Stimulated activated CD4-positive, alpha-beta T cell treated with anti-CD3 and anti-CD28 coated beads, TNF-alpha, amount 100 ng/mL, for 4 hours (primary cell): ENCODE measurements around the gene CLSTN3.

Source experiments
- DNase-seq, 3 experiments: peaks; one replicate each; pipeline ENCODE4 v3.0.0-alpha.2; 2020; ENCODE audit warnings: low read depth in 3 of 3

CLSTN3 gene

GRCh38 chr12:7125632-7126227, 4.4 kb upstream of the CLSTN3 start:
- no peak for DNase-seq

- DNase-seq: no peak
These were observed 2.1 kb upstream of the CLSTN3 start for GRCh38 chr12:7127916-7128626.

GRCh38 chr12:7128681-7129286, 1.4 kb upstream of the CLSTN3 start, which contains the start of gene RBP5:
TSS of gene RBP5 (minus strand) at chr12:7128889. CDS start at chr12:7128775, 114 bp downstream.
- no peak for DNase-seq

- DNase-seq: no peak
These were observed 792 bp upstream of the CLSTN3 start for GRCh38 chr12:7129287-7129871.

GRCh38 chr12:7130701-7131501, 730 bp downstream of the CLSTN3 start:
- DNase-seq: peak in 1 of 3 experiments; percentile 14

- DNase-seq: no peak
These were observed 1.3 kb downstream of the CLSTN3 start for GRCh38 chr12:7131502-7131866.

- no peak for DNase-seq
These were observed 4.4 kb downstream of the CLSTN3 start for GRCh38 chr12:7134396-7135166.

- no peak for DNase-seq
These were observed 5.9 kb downstream of the CLSTN3 start for GRCh38 chr12:7136071-7136470.

GRCh38 chr12:7136676-7137075, 6.5 kb downstream of the CLSTN3 start:
- no peak for DNase-seq

- DNase-seq: no peak
These were observed 7.7 kb downstream of the CLSTN3 start for GRCh38 chr12:7137908-7138307.

- no peak for DNase-seq
These were observed 9.0 kb downstream of the CLSTN3 start for GRCh38 chr12:7139200-7139599.

- no peak for DNase-seq
These were observed 11.3 kb downstream of the CLSTN3 start for GRCh38 chr12:7141351-7142005.

- DNase-seq: peak; percentile 30 to 35 (median 34)
These were observed 12.0 kb downstream of the CLSTN3 start for GRCh38 chr12:7142056-7142644.

- no peak for DNase-seq
These were observed 12.8 kb downstream of the CLSTN3 start for GRCh38 chr12:7142809-7143465.

GRCh38 chr12:7143564-7143963, 13.4 kb downstream of the CLSTN3 start:
- DNase-seq: no peak

- DNase-seq: no peak
These were observed 14.4 kb downstream of the CLSTN3 start for GRCh38 chr12:7144414-7145120.

GRCh38 chr12:7145671-7146070, 15.5 kb downstream of the CLSTN3 start:
- no peak for DNase-seq

- no peak for DNase-seq
These were observed 16.1 kb downstream of the CLSTN3 start for GRCh38 chr12:7146228-7146627.

- DNase-seq: no peak
These were observed 16.7 kb downstream of the CLSTN3 start for GRCh38 chr12:7146906-7147305.
